ENCODE measurements around the gene TANGO2.

TANGO2 gene

GRCh38 chr22:20031732-20032406 lies 11.0 kb downstream of the TANGO2 start:
- TF ChIP-seq, protein P1, sequence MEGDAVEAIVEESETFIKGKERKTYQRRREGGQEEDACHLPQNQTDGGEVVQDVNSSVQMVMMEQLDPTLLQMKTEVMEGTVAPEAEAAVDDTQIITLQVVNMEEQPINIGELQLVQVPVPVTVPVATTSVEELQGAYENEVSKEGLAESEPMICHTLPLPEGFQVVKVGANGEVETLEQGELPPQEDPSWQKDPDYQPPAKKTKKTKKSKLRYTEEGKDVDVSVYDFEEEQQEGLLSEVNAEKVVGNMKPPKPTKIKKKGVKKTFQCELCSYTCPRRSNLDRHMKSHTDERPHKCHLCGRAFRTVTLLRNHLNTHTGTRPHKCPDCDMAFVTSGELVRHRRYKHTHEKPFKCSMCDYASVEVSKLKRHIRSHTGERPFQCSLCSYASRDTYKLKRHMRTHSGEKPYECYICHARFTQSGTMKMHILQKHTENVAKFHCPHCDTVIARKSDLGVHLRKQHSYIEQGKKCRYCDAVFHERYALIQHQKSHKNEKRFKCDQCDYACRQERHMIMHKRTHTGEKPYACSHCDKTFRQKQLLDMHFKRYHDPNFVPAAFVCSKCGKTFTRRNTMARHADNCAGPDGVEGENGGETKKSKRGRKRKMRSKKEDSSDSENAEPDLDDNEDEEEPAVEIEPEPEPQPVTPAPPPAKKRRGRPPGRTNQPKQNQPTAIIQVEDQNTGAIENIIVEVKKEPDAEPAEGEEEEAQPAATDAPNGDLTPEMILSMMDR (IDR thresholded peaks at IDR 0.05): no peak

DNA sequence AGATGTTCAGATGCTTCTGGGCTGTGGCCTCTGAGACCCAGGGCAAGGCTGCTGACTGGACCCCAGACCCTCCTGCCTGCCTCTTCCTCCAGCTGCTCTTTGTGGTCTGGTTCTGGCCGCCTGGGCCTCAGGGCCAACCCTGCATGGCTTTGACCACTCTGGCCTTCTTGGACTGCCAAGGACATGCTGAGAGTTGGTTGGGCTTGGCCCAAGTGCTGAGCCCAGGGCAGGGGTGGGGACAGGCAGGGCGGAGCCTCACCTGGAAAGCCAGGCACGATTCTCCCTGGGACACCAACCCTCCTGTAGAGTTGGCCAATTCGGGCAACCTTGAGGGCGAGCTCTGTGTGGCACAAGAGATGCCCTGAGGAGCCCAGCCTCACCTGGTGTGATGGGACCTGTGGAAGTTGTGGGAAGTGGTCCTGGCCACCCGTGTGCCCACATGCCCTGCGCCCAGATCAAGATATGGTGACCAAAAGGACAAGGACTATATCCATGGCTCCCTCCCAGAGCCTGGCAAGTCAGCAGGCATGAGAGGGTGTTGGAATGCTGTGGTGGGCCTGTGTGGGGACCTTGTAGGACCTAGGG lies 11.6 kb downstream of the TANGO2 start:
- TF ChIP-seq, protein P1 (IDR thresholded peaks at IDR 0.05): no peak

GRCh38 chr22:20033045-20033706 lies 12.3 kb downstream of the TANGO2 start:
- TF ChIP-seq, protein P1 (IDR thresholded peaks at IDR 0.05): no peak

- TF ChIP-seq, protein P1 (IDR thresholded peaks at IDR 0.05): no peak
Observed at GRCh38 chr22:20034143-20034542, 13.2 kb downstream of the TANGO2 start.

GRCh38 chr22:20035375-20036083 lies 14.6 kb downstream of the TANGO2 start:
- TF ChIP-seq, protein P1 (IDR thresholded peaks at IDR 0.05): no peak

DNA sequence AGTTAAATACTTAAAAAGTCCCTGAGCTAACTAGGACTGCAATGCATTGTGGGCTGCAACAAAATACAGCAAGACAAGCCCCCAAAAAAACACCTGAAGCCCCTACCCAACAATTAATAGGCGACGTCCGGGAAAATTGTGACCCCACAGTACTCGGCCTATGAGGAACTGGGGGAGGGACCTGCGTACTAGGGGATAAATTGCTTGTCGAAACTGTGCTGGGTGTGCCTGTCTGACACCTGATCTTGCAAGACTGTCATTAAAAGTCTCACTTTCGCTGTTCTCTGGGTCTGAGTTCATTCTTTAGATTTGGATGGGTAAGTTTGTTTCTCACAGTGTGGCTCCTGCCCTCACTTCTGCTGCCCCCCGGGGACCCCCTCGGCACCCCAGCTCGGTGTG lies 15.2 kb downstream of the TANGO2 start:
- TF ChIP-seq, protein P1 (IDR thresholded peaks at IDR 0.05): no peak

- TF ChIP-seq, protein P1 (IDR thresholded peaks at IDR 0.05): no peak
Observed at GRCh38 chr22:20036535-20037392, 15.9 kb downstream of the TANGO2 start.

Data from LNCAP (cell line).